HG02973 (cell line): ENCODE results near the gene PANK3.
A peak's percentile ranks its signal among the peaks of the same experiment; 100 is the strongest.
"Not testable (repeated sequence)": the region's sequence is repeated elsewhere in the genome, so short reads cannot be mapped to it uniquely, and the experiment has no call there.

Experiments used
- ATAC-seq: cut with Tn5 transposase; IDR thresholded peaks from one replicate; pipeline ENCODE4 v1.9.1; 2021; ENCODE audit warnings: moderate library complexity; ENCODE audit not compliant: unreplicated experiment

Gene PANK3

DNA sequence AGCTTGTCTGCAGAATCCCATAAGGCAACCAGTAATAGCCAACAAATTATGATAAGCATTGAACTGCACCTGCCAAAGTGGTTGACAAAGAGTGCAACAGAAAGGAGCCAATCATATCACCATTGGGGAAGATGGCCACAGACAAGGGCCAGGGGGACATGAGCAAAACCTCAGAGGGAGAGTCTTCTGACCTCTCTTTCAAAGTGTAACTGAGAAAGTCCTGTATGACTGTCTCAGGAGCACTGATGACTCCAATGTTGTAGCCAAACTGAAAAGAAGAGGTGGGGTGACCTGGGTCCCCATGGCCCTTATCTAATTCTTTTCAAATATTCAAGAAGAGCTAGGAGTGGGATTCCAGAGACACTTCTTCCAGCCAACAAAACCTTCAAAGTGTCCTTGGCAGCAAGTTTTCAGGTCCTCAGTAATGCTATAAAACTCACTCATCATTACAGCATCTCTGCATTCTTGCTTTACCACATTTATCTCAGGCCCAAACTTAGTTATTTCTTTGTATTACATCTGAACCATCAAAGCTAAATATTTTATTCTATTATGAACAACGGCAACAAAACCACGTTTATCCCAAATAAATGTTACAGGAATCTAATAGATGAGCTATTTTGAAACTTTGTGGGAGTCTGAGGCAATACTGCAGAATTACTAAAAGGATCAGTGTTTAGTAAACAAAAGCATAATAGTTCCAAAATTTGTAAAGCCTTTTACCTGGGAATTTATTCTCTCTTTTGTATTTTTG is 25.6 kb downstream of the PANK3 start:
- peak; percentile 58 for ATAC-seq

DNA sequence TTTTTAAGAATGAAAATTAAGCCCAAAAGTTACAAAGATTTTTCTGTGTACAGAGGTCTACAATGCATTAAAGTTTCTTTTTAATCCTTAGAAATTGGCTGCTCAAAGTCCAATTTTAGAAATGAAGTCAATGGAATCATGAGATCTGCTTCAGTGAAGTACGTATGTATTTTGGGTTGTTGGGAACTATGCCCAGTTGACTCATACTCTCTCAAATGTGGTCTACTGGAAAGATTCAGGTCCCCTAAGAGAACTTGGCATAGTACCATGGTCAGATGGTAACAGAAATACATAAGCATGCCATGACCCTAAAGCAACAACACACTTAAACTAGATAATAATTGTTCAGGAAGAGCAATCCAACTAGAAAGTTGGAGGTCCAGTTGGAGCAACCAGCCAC is 27.0 kb downstream of the PANK3 start:
- no peak for ATAC-seq

DNA sequence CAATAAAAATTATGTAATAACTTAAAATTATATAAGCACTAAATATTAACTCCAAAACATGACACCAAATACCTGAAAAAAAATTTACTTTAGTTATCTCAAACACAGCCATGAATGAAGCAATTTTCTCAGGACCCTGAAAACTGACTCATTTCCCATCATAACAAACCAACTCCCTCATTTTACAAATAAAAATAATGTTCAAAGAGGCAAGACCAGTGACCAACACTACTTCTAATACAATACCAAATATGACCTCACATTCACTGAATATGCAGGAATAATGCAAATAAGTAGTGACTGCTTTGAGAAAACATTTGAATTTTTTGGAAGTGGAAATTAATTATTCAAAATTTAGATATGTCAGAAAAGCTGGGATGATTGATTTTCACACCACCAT is 28.5 kb downstream of the PANK3 start:
- no peak for ATAC-seq

DNA sequence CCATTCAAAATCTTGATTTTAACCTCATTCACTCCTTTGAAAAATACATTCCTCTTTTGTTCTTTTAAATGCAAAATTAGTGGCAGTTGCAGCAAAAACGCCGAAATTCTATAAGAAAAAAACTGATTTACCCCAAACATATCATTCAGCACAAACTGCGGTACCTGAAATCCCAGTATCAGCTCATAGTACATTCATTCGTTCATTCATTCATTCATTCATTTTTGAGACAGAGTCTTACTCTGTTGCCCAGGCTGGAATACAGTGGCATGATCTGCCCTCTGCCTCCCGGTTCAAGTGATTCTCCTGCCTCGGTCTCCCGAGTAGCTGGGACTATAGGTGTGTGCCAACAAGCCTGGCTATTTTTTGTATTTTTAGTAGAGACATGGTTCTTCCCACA is 29.6 kb downstream of the PANK3 start:
- ATAC-seq: no peak

DNA sequence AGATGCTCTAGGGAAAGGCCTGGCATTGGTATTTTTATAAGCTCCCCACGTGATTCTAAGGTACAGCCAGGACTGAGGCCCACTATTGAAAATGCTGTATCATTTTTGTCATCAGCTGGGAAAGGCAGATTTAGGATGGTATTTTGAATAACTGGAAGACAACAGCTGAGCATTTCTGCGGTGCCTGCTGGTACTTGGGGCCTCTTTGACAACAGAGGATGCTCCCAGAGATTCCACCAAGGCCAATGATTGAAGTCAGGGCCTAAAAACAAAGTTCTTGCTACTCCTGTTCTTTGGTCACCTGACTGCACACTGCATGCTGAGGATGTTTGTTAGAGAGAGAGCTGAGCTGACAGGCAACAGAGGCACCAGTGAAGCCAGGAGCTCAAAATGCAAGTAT is 42.0 kb downstream of the PANK3 start:
- no peak for ATAC-seq

DNA sequence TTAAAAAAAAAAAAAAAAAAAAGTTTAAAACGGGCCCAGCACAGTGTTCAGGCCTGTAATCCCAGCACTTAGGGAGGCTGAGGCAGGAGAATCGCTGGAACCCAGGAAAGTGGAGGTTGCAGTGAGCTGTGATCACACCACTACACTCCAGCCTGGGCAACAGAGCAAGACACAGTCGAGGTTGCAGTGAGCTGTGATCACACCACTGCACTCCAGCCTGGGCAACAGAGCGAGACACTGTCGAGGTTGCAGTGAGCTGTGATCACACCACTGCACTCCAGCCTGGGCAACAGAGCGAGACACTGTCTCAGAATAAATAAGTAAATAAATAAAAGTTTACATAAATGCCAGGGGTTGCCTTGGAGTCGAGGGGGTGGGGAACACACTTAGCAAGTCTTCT is 44.8 kb downstream of the PANK3 start:
- not testable (repeated sequence) for ATAC-seq

DNA sequence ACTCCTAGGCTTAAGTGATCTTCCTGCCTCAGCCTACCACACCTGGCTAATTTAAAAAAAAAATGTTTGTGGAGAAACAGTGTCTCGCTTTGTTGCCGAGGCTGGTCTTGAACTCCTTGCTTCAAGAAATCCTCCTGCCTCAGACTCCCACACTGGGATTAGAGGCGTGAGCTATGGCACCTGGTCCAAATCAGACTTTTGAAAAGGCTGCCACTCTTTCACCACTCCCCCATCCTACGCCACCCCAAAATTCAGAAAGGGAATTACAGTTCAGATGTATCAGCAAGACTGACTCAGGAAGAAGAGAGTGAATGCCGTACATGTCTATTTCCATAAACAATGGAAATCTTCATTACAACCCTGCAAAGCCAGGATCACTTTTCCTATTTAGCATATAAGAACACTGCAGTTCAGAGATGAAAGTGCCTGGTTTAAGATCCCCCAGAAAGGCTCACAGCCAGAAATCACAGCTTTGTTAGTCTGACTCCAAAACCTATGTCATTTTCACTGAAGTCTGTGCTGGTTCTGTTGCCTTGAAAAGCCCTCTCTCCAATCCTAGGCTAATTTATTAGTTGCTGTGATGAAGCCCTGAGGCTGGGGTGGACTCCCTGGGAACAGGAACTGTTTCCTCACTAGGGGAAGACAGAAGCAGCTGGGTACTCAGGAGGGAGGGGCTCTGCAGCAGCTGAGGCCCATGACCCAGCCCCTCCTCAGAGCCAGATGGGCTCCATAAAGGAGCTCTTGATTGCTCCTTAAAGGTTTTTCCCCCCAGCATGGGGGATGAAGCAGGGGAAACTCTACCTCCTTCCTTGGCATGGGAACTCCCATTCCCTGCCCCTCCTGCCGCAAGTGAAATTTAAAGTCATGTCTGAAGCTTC is 46.9 kb downstream of the PANK3 start:
- ATAC-seq: no peak

DNA sequence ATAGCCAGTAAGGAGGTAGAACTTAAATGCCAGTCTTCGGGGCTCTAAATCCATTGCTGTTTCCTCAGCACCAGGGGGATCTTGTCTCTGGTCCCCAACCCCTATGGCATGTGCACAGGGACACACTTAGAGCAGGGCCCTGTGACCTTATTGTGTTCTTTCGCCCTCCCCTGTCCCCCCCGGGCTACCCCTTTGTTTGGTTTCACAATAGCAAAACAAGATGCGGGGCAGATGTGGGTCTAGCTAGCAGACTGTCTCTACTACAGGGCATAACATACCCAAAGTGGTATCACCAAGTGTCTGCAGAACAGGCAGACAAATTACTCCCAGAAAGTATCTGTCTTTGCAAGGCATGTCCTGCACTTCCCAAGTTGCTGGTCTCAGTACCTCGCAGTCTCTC is 48.0 kb downstream of the PANK3 start:
- no peak for ATAC-seq

DNA sequence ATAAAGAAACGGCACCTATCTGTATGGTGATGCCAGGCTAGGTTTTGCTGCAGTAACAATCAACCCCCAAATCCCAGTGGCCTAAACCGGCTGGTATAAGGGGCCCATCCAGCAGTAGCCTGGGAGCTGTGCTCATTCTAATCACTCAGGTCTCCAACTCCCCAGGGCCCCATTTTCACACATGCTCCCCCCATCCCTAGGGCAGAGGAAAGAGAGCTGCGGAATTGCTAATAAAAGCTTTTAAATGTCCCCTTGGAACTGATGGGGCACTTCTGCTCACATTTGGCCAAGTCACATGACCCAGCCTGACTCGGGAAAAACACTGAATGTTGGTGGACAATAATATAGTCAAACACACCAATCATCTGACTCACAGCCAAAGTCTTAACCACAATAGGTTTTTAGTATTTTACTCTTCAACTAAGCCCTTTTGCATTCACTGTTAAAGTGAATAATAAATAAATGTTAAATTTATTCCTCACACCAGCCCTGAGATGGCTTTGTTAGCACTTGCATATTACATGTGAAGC is 48.5 kb downstream of the PANK3 start:
- no peak for ATAC-seq

DNA sequence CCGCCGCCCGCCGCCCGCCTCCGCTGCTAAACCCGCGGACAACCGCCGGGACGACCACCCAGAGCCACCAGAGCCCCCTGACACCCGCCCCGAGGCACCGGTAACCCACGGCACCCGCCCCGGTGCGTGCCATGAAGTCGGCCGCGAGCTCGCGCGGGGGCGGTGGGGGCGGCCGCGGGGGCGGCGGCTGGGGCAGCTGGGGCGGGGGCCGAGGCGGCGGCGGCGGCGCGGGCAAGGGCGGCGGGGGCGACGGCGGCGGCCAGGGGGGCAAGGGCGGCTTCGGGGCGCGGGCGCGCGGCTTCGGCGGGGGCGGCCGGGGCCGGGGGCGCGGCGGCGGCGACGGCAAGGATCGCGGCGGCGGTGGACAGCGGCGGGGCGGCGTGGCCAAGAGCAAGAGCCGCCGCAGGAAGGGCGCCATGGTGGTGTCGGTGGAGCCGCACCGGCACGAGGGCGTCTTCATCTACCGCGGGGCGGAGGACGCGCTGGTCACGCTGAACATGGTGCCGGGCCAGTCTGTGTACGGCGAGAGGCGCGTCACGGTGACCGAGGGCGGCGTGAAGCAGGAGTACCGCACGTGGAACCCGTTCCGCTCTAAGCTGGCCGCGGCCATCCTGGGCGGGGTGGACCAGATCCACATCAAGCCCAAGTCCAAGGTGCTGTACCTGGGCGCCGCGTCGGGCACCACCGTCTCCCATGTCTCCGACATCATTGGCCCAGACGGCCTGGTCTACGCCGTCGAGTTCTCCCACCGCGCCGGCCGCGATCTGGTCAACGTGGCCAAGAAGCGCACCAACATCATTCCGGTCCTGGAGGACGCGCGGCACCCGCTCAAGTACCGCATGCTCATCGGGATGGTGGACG is 49.6 kb downstream of the PANK3 start:
- no peak for ATAC-seq

DNA sequence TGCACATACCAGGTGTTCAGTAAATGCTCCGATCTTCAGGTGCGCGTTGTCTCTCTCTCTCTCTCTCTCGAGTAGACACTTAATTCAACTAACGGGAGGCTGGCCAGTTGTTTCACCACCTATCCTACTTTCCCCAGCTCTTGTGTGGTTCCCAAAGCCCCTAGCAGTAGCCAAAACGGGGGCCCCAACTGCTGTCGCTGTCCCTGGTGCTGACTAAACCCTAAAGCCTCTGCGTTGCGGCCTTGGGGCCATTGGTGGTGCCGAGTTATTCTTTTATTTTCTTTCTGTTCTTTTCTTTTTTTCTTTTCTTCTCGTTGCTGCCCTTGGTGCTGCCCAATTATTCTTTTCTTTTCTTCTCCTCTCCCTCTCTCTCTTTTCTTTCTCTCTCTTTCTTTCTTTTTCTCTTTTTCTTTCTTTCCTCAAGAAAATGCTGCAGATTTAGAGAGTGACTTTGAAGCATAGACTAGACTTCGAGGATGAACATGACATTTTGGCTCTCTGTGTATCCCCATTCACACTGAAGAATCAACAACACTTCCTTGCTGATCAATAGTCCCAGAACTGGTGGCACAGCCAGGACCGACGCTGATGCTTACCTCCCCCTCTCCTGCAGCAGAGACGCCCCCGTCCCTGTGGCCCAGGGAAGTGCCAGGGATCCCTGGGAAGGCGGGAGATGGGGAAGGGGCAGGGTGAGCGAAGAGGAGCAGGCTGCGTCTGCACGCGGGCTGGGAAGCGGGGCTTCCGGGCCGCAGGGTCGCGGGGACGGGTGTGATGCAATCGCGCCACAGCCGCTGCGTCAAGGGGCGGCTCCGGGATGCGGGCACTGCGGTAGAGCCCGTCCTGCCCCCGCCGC is 50.4 kb downstream of the PANK3 start, which contains the start of gene FBLL1:
Gene FBLL1 (plus strand): TSS at position 785 of the 853 bp plus-strand sequence. CDS start 200 bp downstream, outside the sequence.
- no peak for ATAC-seq

DNA sequence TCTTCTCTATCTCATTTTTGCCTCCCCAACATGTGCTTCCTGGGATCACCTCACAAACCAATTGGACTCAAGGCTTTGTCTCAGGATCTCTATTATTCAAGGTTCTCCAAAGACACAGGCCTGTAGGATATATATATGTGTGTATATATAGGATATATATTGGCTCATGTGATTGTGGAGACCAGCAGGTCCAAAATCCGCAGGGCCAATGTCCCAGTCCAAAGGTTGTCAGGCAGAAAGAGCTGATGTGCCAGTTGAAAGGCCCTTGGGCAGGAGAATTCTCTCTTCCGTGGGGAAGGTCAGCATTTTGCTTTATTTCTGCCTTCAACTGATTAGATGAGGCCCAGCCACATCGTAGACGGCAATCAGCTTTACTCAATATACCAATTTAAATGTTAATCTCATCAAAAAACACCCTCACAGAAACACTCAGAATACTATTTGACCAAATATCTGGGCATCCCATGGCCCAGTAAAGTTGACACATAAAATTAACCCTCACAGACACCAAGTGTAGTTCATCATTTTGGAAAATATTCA is 51.3 kb downstream of the PANK3 start:
- ATAC-seq: no peak

DNA sequence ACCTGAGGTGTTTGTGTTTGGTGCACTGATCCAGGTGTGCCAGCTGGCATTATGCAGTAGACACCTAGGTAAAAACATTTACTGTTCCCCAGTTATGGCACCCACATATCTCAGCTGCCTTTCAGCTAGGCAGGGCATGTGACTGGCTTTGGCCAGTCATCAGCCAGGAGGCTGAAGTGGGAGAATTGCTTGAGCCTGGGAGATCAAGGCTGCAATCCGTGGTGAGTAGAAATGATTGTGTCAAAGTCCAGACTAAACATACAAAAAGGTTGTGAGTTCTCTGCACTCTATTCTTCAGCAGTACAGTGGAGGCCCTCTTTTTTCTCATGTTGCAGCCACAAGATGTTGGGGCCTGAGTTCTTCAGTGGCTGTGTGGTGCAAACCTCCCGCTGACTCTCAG is 53.3 kb downstream of the PANK3 start:
- no peak for ATAC-seq

DNA sequence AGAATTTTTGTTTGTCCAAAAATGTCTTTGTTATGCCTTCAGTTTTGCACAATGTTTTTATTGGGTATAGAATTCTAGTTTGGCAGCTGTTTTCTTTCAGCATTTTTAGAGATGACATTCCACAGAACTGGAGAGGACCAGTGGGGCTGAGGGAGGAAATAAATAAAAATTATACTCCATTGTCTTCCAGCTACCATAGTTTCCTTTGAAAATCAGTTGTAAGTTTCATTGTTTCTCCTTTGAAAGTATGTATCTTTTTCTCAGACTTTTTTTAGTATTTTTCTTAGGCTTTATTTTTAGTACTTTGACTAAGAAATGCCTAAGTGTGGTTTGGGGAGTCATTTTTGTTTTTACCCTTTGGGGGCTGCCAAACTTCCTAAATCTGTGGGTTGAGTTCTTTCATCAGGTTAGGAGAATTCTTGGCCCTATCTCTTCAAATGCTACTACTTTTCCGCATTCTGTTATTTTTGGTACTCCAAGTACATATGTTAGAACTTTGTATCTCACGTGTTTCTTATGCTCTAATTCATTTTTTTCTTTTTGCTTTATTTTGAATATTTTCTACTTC is 65.2 kb downstream of the PANK3 start:
- no peak for ATAC-seq

DNA sequence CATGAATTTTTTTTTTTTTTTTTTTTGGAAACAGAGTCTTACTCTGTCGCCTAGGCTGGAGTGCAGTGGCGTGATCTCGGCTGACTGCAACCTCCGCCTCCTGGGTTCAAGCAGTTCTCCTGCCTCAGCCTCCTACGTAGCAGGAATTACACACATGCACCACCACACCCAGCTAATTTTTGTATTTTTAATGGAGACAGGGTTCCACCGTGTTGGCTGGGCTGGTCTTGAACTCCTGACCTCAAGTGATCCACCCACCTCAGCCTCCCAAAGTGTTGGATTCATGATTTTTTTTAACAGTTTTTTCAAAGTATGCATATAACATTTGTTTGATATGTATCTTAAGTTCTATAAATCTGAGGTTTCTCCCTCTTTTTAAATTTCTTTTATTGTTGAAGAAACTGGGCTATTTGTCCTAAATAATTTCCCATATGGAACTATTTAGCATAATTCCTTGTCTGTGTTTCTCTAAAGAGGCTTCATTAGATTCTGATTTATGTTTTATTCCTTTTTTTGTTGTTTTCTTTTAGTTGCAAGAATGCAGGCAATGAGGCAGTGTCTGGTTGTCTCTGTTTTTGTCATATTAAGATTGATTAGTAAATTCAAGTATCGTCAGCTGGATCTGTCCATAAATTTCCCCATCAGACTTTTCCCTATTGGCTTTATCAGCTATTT is 76.5 kb downstream of the PANK3 start:
- ATAC-seq: no peak
